ENCODE results near the gene PSMA5. TPM values are rescaled to one million over a fixed set of nuclear protein-coding genes. Genes with fewer than 3 reads are reported as not detected.

PSMA5 gene
- total RNA-seq, 4 donors from 2014 or later: 29.7 to 69.3 (median 50.4) TPM

- TF ChIP-seq CTCF (IDR thresholded peaks at IDR 0.05): no peak
- no peak for TF ChIP-seq POLR2A (IDR thresholded peaks at IDR 0.05)
- no peaks in the 10 kb centered on the region for H3K36me3 ChIP-seq
Measured at GRCh38 chr1:109468903-109469302, 42.7 kb upstream of the PSMA5 start.

GRCh38 chr1:109468061-109468460 lies 41.8 kb upstream of the PSMA5 start:
- H3K4me1 ChIP-seq: peaks cover 0 to 14% (median 6%) of the 10 kb centered on the region in 4 donors
- TF ChIP-seq POLR2A (IDR thresholded peaks at IDR 0.05) (no peak), CTCF (IDR thresholded peaks at IDR 0.05) (no peak)
- peaks cover 0 to 6% of the 10 kb centered on the region in 2 donors for H3K27me3 ChIP-seq
- DNase-seq: no peak
- no peaks in the 10 kb centered on the region for H3K36me3 ChIP-seq
- no peaks in the 10 kb centered on the region for H3K9me3 ChIP-seq
- H3K27ac ChIP-seq: no peak overlapping the region
- no peak overlapping the region for H3K4me3 ChIP-seq

More at GRCh38 chr1:109468903-109469302, 42.7 kb upstream of the PSMA5 start:
- Histone ChIP-seq H3K27me3 (peaks cover 0 to 6% of the 10 kb centered on the region in 2 donors), H3K4me1 (peaks cover 0 to 14% (median 6%) of the 10 kb centered on the region in 4 donors), H3K9me3 (no peaks in the 10 kb centered on the region), H3K4me3 (no peak overlapping the region), H3K27ac (no peak overlapping the region)
- DNase-seq: no peak

- peak overlapping the region in 2 of 4 donors; percentile 2 to 24 for H3K27ac ChIP-seq
- peak overlapping the region in 3 of 4 donors; percentile 49 to 66 (median 62) for H3K4me3 ChIP-seq
- no peak for DNase-seq
- no peaks in the 10 kb centered on the region for H3K9me3 ChIP-seq
- peaks cover 0 to 6% of the 10 kb centered on the region in 2 donors for H3K27me3 ChIP-seq
- no peaks in the 10 kb centered on the region for H3K36me3 ChIP-seq
- TF ChIP-seq POLR2A (IDR thresholded peaks at IDR 0.05) (no peak), CTCF (IDR thresholded peaks at IDR 0.05) (no peak)
- H3K4me1 ChIP-seq: peaks cover 0 to 14% (median 6%) of the 10 kb centered on the region in 4 donors
Measured at GRCh38 chr1:109467301-109467777, 41.1 kb upstream of the PSMA5 start.

GRCh38 chr1:109466452-109467300 lies 40.4 kb upstream of the PSMA5 start, which contains the start of gene SYPL2:
Gene SYPL2 (plus strand): TSS chr1:109466546. CDS start chr1:109466844, 298 bp downstream.
- H3K27me3 ChIP-seq: peaks cover 0 to 6% of the 10 kb centered on the region in 2 donors

GRCh38 chr1:109466125-109466451 lies 39.8 kb upstream of the PSMA5 start:
- TF ChIP-seq CTCF (IDR thresholded peaks at IDR 0.05) (no peak), POLR2A (IDR thresholded peaks at IDR 0.05) (no peak)
- Histone ChIP-seq H3K27ac (peak overlapping the region in 3 of 4 donors; percentile 24 to 55 (median 31)), H3K9me3 (no peaks in the 10 kb centered on the region), H3K4me3 (peak overlapping the region; percentile 35 to 66 (median 56)), H3K36me3 (no peaks in the 10 kb centered on the region), H3K4me1 (peaks cover 0 to 14% (median 6%) of the 10 kb centered on the region in 4 donors), H3K27me3 (peaks cover 0 to 6% of the 10 kb centered on the region in 2 donors)
- DNase-seq: no peak

More at GRCh38 chr1:109466452-109467300, 40.4 kb upstream of the PSMA5 start, which contains the start of gene SYPL2:
- no peak for DNase-seq
- Histone ChIP-seq H3K27ac (peak within 1 kb of the TSS in 3 of 4 donors; percentile 24 to 55 (median 31)), H3K4me3 (peak within 1 kb of the TSS; percentile 35 to 66 (median 56)), H3K4me1 (peaks cover 0 to 14% (median 6%) of the 10 kb centered on the region in 4 donors), H3K9me3 (no peaks in the 10 kb centered on the region), H3K36me3 (no peaks in the 10 kb centered on the region)
- no peak for TF ChIP-seq POLR2A (IDR thresholded peaks at IDR 0.05)
- TF ChIP-seq CTCF (IDR thresholded peaks at IDR 0.05): no peak

Measured in Peyer's patch (tissue), 4 donors.